ENCODE measurements around the gene ZG16B.

ZG16B gene

GRCh38 chr16:2871926-2872325 is 41.8 kb downstream of the ZG16B start:
- DNase-seq: no peak

- DNase-seq: no peak
These were observed 44.2 kb downstream of the ZG16B start for GRCh38 chr16:2874032-2874911.

GRCh38 chr16:2874912-2875362 is 44.8 kb downstream of the ZG16B start:
- DNase-seq: no peak

GRCh38 chr16:2879854-2880508 is 49.9 kb downstream of the ZG16B start:
- DNase-seq: no peak

All from cortex of kidney (tissue), 1 donor.